Measurements from ENCODE around the gene CYP4F22.
"Not testable (repeated sequence)": the region's sequence is repeated elsewhere in the genome, so short reads cannot be mapped to it uniquely, and the experiment has no call there.

The CYP4F22 gene

DNA sequence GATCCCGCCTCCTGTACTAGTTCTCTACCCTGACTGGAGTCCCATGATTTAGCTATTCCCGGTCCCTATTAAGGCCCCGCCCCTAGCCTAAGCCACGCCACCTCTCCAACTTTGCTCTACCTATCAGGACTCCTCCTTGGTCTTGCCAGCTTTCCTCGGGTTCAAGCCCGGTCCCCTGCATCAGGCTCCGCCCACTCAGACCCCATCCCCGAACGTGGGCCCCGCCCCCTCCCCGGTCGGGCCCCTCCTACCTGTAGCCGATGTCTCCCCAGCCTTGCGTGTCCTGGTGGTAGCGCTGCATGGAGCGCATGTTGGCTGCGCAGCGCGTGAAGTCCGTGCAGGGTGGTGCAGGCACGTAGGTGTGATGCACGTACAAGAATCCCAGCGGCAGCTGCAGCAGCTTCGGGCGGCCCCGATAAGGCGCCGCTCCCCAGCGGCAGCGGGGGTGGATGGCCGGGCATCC is 36.7 kb upstream of the CYP4F22 start:
- Histone ChIP-seq H3K79me2 (ENCODE audit: control insufficient read depth, insufficient read depth, low read length, unreplicated experiment) (no peaks in the 10 kb centered on the region), H3K27ac (ENCODE audit: low read depth, low read length) (no peak overlapping the region), H2AFZ (ENCODE audit: low read length, unreplicated experiment) (no peak overlapping the region), H3K4me3 (ENCODE audit: low read depth, low read length) (no peak overlapping the region), H3K27me3 (ENCODE audit: insufficient read depth, low read length) (peaks cover 12% of the 10 kb centered on the region; the same call in 1 of the 2 replicates), H3K36me3 (ENCODE audit: insufficient read depth, low read length) (no peaks in the 10 kb centered on the region), H3K4me1 (ENCODE audit: control insufficient read depth, insufficient read depth, low read length, unreplicated experiment) (peaks cover 2% of the 10 kb centered on the region)

DNA sequence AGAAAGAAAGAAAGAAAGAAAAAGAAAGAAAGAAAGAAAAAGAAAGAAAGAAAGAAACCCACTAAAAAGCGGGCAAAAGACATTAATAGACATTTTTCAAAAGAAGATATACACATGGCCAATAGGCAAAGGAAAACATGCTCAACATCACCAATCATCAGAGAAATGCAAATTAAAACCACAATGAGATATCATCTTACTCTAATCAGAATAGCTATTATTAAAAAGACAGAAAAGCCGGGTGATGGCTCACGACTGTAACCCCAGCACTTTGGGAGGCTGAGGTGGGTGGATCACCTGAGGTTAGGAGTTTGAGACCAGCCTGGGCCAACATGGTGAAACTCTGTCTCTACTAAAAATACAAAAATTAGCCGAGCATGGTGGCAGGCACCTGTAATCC is 34.5 kb upstream of the CYP4F22 start:
- not testable (repeated sequence) for H2AFZ ChIP-seq (ENCODE audit: low read length, unreplicated experiment); H3K79me2 ChIP-seq (ENCODE audit: control insufficient read depth, insufficient read depth, low read length, unreplicated experiment); H3K4me3 ChIP-seq (ENCODE audit: low read depth, low read length); H3K4me1 ChIP-seq (ENCODE audit: control insufficient read depth, insufficient read depth, low read length, unreplicated experiment); H3K27ac ChIP-seq (ENCODE audit: low read depth, low read length); H3K36me3 ChIP-seq (ENCODE audit: insufficient read depth, low read length)
- peaks cover 10% of the 10 kb centered on the region; the same call in 1 of the 2 replicates for H3K27me3 ChIP-seq (ENCODE audit: insufficient read depth, low read length)

DNA sequence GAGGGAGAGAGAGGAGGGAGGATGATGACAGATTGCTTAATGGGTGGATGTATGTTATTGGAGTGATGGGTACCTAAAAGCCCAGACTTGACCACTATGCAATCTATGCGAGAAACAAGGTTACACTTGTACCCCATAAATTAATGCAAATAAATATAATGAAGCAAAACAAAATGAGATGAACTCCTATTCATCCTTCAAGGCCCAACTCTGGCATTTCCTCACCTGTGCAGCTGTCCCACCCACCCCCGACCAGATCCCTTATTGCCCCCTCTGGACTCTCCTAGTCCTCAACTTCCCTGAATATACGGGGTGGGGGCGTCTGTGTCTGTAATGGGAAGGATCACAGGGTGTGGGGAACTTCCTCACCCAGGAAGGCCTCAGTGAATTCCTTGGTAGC is 33.2 kb upstream of the CYP4F22 start:
- H3K27me3 ChIP-seq (ENCODE audit: insufficient read depth, low read length), result no peaks in the 10 kb centered on the region
- H3K79me2 ChIP-seq (ENCODE audit: control insufficient read depth, insufficient read depth, low read length, unreplicated experiment), result no peaks in the 10 kb centered on the region
- no peak overlapping the region for H3K4me3 ChIP-seq (ENCODE audit: low read depth, low read length)
- H3K27ac ChIP-seq (ENCODE audit: low read depth, low read length), result no peak overlapping the region
- no peaks in the 10 kb centered on the region for H3K36me3 ChIP-seq (ENCODE audit: insufficient read depth, low read length)
- no peak overlapping the region for H2AFZ ChIP-seq (ENCODE audit: low read length, unreplicated experiment)
- no peaks in the 10 kb centered on the region for H3K4me1 ChIP-seq (ENCODE audit: control insufficient read depth, insufficient read depth, low read length, unreplicated experiment)

DNA sequence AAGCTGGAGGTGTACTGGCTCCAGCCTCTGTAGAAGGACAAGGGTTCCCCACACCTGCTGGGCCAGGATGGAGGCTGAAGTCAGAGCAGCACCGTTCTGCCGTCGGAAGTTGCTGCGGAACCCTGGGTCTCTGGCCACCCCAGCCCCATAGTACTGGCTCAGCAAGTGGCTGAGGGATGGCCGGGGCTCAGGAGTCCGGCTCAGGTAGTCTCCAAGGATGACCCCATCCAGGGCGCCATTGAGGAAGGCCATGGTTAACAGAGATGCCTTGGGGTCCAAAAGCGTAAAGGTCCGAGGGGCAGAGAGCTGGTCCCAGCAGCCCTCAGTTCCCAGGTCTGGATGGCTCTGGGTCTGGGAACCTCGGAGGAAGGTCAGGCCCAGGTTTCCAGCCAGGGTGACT is 32.7 kb upstream of the CYP4F22 start:
- Histone ChIP-seq H3K79me2 (ENCODE audit: control insufficient read depth, insufficient read depth, low read length, unreplicated experiment) (no peaks in the 10 kb centered on the region), H3K27ac (ENCODE audit: low read depth, low read length) (no peak overlapping the region), H3K27me3 (ENCODE audit: insufficient read depth, low read length) (no peaks in the 10 kb centered on the region), H3K36me3 (ENCODE audit: insufficient read depth, low read length) (no peaks in the 10 kb centered on the region), H3K4me3 (ENCODE audit: low read depth, low read length) (no peak overlapping the region), H2AFZ (ENCODE audit: low read length, unreplicated experiment) (no peak overlapping the region), H3K4me1 (ENCODE audit: control insufficient read depth, insufficient read depth, low read length, unreplicated experiment) (no peaks in the 10 kb centered on the region)

DNA sequence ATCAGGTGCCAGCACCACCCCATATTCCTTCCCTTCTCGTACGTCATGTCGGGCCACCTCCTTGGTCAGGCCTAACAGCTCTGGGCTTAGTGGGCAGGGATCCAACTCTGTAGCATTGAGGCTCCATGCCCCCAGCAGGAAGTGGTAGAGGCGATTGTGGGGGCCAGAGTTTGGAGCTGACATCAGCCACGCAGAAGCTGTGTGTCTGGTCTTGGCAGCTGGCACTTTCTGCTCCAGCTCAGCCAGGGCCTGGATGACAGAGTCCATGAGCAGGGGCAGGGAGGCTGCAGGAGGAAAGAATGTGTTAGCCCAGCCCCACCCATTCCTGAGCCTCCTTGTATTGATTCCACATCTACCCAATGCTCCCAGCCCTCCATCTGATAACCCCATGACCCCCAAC is 32.0 kb upstream of the CYP4F22 start:
- no peaks in the 10 kb centered on the region for H3K4me1 ChIP-seq (ENCODE audit: control insufficient read depth, insufficient read depth, low read length, unreplicated experiment)
- no peak overlapping the region for H3K4me3 ChIP-seq (ENCODE audit: low read depth, low read length)
- H3K27ac ChIP-seq (ENCODE audit: low read depth, low read length), result no peak overlapping the region

DNA sequence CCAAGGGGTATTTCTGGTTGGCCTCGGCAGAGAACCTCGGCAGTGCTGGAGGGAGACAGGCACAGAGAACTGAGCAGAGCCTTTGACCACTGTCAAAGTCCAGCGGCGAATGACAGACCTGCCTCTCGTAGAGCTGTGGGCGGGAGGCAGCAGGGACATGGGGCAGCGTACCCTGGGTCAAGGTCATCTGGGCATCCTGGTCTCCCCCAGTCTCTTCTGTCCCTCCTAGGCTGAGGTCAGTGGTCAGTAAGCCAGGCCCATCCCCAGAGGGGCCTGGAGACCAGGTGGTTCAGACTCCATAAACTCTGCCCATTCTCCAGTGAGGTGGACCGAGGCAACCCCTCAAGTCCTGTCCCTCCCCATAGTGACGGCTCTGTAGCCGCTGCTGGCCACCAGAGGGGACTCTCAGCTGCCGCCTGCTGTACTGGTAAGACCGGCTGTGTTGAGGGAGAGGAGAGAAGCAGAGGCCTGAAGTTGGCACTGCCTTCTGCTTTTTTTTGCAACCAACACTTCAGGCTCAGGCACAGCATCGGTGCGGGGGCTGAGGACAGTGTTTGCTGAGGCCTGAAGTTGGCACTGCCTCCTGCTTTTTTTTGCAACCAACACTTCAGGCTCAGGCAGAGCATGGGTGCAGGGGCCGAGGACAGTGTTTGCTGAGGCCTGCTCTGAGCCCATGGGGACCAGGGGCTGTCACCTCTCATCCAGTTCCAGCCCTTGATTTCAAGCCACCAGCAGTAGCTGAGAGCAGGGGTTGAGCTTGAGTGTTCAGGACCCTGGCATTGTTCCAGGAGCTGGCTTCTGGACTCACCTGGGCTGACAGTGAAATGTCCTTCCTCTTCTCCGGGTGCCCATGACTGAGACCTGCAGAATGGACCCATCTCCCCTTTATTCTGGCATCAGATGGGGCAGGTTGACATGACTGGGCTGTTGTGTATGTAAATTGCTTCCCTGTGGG is 28.7 kb upstream of the CYP4F22 start, which contains the start of gene PGLYRP2:
TSS of gene PGLYRP2 (minus strand) at position 111 of the 955 bp plus-strand sequence. CDS start 130 bp downstream, outside the sequence.
- H3K27me3 ChIP-seq (ENCODE audit: insufficient read depth, low read length), result no peaks in the 10 kb centered on the region
- no peaks in the 10 kb centered on the region for H3K79me2 ChIP-seq (ENCODE audit: control insufficient read depth, insufficient read depth, low read length, unreplicated experiment)
- H3K27ac ChIP-seq (ENCODE audit: low read depth, low read length), result no peak within 1 kb of the TSS
- H3K4me3 ChIP-seq (ENCODE audit: low read depth, low read length), result no peak within 1 kb of the TSS
- no peaks in the 10 kb centered on the region for H3K36me3 ChIP-seq (ENCODE audit: insufficient read depth, low read length)
- no peaks in the 10 kb centered on the region for H3K4me1 ChIP-seq (ENCODE audit: control insufficient read depth, insufficient read depth, low read length, unreplicated experiment)
- H2AFZ ChIP-seq (ENCODE audit: low read length, unreplicated experiment), result no peak within 1 kb of the TSS

More for the DNA sequence above, 32.0 kb upstream of the CYP4F22 start:
- no peaks in the 10 kb centered on the region for H3K27me3 ChIP-seq (ENCODE audit: insufficient read depth, low read length)
- H3K79me2 ChIP-seq (ENCODE audit: control insufficient read depth, insufficient read depth, low read length, unreplicated experiment), result no peaks in the 10 kb centered on the region
- no peak overlapping the region for H2AFZ ChIP-seq (ENCODE audit: low read length, unreplicated experiment)
- no peaks in the 10 kb centered on the region for H3K36me3 ChIP-seq (ENCODE audit: insufficient read depth, low read length)

DNA sequence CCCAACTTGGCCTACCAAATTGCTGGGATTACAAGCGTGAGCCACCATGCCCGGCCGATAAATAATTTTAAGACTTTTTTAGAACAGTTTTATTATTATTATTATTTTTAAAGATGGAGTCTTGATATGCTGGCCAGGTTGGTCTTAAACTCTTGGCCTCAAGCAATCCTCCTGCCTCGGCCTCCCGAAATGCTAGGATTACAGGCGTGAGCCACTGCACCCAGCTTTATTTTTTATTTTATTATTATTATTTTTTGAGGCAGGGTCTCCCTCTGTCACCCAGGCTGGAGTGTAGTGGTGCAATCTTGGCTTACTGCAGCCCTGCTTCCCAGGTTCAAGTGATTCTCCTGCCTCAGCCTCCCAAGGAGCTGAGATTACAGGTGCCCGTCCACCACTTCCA is 27.3 kb upstream of the CYP4F22 start:
- not testable (repeated sequence) for H3K4me1 ChIP-seq (ENCODE audit: control insufficient read depth, insufficient read depth, low read length, unreplicated experiment); H3K27ac ChIP-seq (ENCODE audit: low read depth, low read length); H3K4me3 ChIP-seq (ENCODE audit: low read depth, low read length)

DNA sequence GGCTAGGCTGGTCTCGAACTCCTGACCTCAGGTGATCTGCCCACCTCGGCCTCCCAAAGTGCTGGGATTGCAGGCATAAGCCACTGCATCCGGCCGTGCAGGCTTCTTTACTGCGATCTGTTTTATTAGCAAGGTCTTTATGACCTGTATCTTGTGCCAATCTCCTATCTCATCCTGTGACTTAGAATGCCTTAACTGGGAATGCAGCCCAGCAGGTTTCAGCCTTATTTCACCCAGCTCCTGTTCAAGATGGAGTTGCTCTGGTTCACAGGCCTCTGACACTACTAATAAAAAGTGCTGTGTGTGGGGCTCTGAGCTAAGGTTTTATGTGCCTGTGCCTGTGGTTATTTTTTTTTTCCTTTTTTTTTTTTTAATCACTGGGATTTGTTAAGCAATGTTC is 22.6 kb upstream of the CYP4F22 start:
- H3K27me3 ChIP-seq (ENCODE audit: insufficient read depth, low read length); H3K36me3 ChIP-seq (ENCODE audit: insufficient read depth, low read length); H3K4me3 ChIP-seq (ENCODE audit: low read depth, low read length); H2AFZ ChIP-seq (ENCODE audit: low read length, unreplicated experiment); H3K79me2 ChIP-seq (ENCODE audit: control insufficient read depth, insufficient read depth, low read length, unreplicated experiment); H3K27ac ChIP-seq (ENCODE audit: low read depth, low read length); H3K4me1 ChIP-seq (ENCODE audit: control insufficient read depth, insufficient read depth, low read length, unreplicated experiment): not testable (repeated sequence)

More for the DNA sequence above, 27.3 kb upstream of the CYP4F22 start:
- not testable (repeated sequence) for H3K36me3 ChIP-seq (ENCODE audit: insufficient read depth, low read length); H2AFZ ChIP-seq (ENCODE audit: low read length, unreplicated experiment); H3K79me2 ChIP-seq (ENCODE audit: control insufficient read depth, insufficient read depth, low read length, unreplicated experiment); H3K27me3 ChIP-seq (ENCODE audit: insufficient read depth, low read length)

DNA sequence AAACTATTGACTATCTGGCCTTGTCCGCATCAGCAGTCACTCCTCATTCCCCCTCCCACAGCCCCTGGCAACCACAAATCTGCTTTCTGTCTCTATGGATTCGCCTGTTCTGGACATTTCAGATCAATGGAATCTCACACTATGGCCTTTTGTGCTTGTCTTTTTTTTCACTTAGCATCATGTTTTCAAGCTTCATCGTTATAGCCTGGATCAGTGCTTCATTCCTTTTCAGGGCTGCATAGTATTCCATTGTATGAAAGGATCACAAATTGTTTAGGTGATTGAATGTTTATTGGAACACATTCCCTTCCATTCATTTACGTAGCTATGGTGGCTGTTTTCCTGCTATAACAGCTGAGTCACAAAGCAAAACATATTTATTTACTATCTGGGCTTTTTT is 21.3 kb upstream of the CYP4F22 start:
- Histone ChIP-seq H3K4me3 (ENCODE audit: low read depth, low read length) (no peak overlapping the region), H3K4me1 (ENCODE audit: control insufficient read depth, insufficient read depth, low read length, unreplicated experiment) (no peaks in the 10 kb centered on the region), H2AFZ (ENCODE audit: low read length, unreplicated experiment) (no peak overlapping the region), H3K27ac (ENCODE audit: low read depth, low read length) (no peak overlapping the region), H3K79me2 (ENCODE audit: control insufficient read depth, insufficient read depth, low read length, unreplicated experiment) (no peaks in the 10 kb centered on the region), H3K27me3 (ENCODE audit: insufficient read depth, low read length) (peaks cover 3% of the 10 kb centered on the region; the same call in 1 of the 2 replicates), H3K36me3 (ENCODE audit: insufficient read depth, low read length) (no peaks in the 10 kb centered on the region)

DNA sequence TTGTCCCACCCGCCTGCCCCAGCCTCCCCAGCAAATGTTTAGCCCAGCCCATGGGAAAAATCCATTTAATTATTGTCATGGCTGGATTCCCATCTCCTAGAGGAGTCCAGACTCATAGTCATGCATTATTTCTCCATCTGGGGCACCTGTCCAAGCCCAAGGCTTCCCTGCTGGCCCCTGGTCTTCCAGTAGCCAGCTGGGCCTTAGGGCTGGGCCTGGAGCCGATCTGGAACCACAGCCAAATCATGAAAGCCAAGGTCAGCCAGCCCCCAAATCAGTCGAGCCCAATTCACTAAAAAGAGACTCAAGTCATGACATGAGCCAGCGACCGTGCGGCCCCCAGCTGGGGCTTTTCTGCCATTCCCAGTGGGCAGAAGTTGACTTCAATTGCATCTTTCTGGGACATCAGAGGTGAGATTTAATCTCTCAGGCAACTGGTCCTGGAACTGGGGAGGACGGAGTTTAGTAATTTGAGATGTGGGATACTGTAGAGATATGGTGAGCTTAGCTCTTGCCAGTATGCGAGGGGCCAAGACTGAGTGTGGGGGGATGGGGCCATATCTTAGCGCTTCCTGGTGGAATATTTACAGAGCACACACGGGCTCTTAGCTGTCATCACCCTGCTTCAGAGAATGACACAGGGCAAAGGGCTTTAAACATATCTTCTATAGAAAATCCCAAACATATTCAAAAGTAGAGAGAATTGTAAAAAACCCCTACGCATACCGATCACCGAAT is 19.7 kb upstream of the CYP4F22 start:
- Histone ChIP-seq H3K4me3 (ENCODE audit: low read depth, low read length) (no peak overlapping the region), H3K36me3 (ENCODE audit: insufficient read depth, low read length) (no peaks in the 10 kb centered on the region), H3K27ac (ENCODE audit: low read depth, low read length) (no peak overlapping the region), H3K27me3 (ENCODE audit: insufficient read depth, low read length) (peaks cover 3% of the 10 kb centered on the region; the same call in 1 of the 2 replicates), H3K4me1 (ENCODE audit: control insufficient read depth, insufficient read depth, low read length, unreplicated experiment) (no peaks in the 10 kb centered on the region), H3K79me2 (ENCODE audit: control insufficient read depth, insufficient read depth, low read length, unreplicated experiment) (no peaks in the 10 kb centered on the region), H2AFZ (ENCODE audit: low read length, unreplicated experiment) (no peak overlapping the region)

Data from ACC112 (cell line).